Keratinocyte (primary cell): ENCODE data around the gene TNPO3.

Experiments used
- CTCF ChIP-seq, 3 experiments: IDR thresholded peaks in 1 of 3; conservative IDR thresholded peaks in 1 of 3; optimal IDR thresholded peaks in 1 of 3; 2 replicates in 2 of 3; 3 replicates in 1 of 3; pipeline versions ENCODE3 to v1.5.1; 2011; ENCODE audit warnings: low read length in 3 of 3, mild to moderate bottlenecking in 3 of 3, moderate library complexity in 2 of 3, control low read depth in 1 of 3, inconsistent platforms in 1 of 3; ENCODE audit not compliant: insufficient read depth in 2 of 3; ENCODE audit errors: extremely low read depth in 1 of 3
- EZH2 ChIP-seq: IDR thresholded peaks from one replicate; pipeline ENCODE4 v1.6.1; 2012; ENCODE audit warnings: inconsistent platforms, mild to moderate bottlenecking, low read length, moderate library complexity

DNA sequence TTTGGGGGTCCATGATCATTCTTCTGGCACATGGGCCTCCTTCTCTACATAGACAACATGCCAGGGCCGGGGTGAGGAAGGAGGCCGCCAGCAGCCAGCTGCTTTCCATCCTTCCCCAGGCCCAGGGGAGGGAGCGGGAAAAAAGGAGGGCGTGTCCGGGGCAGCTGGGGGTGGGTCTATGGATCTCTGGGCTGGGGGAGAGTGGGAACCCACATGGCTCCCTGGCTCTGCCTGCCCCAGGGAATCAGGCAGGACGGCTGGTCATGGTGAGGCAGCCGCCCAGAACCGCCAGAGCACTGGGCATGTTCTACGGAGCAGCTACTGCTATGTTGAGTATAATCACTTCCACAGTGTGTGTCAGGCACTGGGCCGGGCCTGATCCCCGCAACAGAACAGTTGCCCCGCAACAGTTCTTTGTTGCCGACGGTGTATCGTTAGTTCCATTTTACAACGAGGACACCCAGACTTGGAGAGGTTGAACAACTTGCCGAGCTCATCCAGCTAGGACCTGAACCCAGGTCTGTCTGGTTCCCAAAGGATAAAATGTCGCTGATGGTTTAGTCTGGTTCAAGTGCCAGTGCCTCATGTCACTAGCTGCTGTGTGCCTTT, 123.6 kb downstream of the TNPO3 start:
- no peak for TF ChIP-seq CTCF (optimal IDR thresholded peaks at IDR 0.05 in 1 of 3, IDR thresholded peaks at IDR 0.05 in 1 of 3, conservative IDR thresholded peaks at IDR 0.05 in 1 of 3; ENCODE audit: extremely low read depth in 1 of 3, insufficient read depth in 2 of 3, low read length in 3 of 3)
- TF ChIP-seq EZH2, result no peak
